K562 treated with DMSO at 1 percent for 48 hours (cell line): ENCODE data around the gene NBPF9. TPM values are rescaled to one million over a fixed set of nuclear protein-coding genes. Genes with fewer than 3 reads are reported as not detected.

Experiments
- total RNA-seq: library from RNA; unstranded; fragments of 300-600 nt; gene quantifications from 2 replicates; pipeline ENCODE4 v1.2.3, GENCODE V29; 2022; ENCODE audit warnings: low replicate concordance; ENCODE audit errors: extremely low read depth

Gene NBPF9, protein sequence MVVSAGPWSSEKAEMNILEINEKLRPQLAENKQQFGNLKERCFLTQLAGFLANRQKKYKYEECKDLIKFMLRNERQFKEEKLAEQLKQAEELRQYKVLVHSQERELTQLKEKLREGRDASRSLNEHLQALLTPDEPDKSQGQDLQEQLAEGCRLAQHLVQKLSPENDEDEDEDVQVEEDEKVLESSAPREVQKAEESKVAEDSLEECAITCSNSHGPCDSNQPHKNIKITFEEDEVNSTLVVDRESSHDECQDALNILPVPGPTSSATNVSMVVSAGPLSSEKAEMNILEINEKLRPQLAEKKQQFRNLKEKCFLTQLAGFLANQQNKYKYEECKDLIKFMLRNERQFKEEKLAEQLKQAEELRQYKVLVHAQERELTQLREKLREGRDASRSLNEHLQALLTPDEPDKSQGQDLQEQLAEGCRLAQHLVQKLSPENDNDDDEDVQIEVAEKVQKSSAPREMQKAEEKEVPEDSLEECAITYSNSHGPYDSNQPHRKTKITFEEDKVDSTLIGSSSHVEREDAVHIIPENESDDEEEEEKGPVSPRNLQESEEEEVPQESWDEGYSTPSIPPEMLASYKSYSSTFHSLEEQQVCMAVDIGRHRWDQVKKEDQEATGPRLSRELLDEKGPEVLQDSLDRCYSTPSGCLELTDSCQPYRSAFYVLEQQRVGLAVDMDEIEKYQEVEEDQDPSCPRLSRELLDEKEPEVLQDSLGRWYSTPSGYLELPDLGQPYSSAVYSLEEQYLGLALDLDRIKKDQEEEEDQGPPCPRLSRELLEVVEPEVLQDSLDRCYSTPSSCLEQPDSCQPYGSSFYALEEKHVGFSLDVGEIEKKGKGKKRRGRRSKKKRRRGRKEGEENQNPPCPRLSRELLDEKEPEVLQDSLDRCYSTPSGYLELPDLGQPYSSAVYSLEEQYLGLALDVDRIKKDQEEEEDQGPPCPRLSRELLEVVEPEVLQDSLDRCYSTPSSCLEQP (N-terminal part only)
- not detected in 2 replicates for total RNA-seq

DNA sequence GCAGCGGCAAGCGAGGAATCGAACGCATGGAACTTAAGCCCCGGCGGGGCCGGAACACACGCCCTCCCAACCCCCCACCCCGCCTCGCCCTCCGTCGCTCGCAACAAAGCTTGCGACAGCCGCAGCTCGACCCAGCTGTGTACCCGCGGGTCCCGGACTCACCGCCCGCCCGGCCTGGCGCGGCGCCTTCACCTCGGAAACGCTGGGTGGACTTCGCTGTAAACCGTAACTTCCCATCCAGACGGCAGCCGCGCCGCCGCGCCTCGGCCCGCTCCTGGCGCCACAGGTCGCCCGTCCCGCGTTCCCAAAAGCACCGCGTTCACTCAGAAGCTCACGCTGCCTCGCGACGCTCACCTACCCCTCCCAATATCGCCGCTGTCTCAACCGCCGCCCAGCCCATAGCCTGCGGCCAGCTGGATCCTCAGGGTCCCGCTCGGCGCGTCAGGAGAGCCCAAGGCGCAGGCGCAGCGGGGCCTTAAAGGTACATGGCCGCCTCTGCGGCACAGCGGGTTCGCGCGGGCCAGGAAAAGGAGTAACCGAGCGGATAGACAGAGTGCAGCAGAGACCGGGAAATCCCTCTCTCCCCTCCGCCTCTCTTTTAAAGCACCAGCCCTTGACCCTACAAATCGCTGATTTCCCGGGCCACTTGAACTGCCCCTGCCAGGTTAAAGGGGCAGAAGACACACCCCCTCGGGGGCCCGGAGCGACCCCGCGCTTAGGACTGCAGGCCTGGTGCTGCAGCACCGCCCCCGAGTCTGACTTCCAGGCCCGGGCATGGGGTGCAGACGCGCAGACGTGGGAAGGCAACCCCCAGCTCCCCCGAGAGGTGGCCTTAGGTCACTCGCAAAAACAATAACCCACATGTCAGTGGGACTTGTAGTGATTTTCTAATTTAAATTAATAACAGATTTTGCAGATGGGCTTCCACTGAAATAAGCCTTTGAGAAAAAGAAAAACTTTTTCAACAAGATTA lies at the start of gene NBPF9:
TSS of gene NBPF9 (minus strand) at position 443 of the 973 bp plus-strand sequence. CDS start 21,412 bp downstream, outside the sequence.

